A673 (cell line): ENCODE data around the gene KLHL11. TPM values are rescaled to one million over a fixed set of nuclear protein-coding genes. Genes with fewer than 3 reads are reported as not detected.
A peak's percentile ranks its signal among the peaks of the same experiment; 100 is the strongest.

Experiments used
- BruUV-seq: library from RNA; stranded (reverse); fragments of 400-500 nt; replicated peaks from 2 replicates; lab custom pipeline; 2021; lab: Mats Ljungman, UMichigan
- CTCF ChIA-PET: fragments of 300-600 bp; sonication (Branson Sonifier 250); formaldehyde crosslinking; loops from one replicate; lab custom pipeline; 2022; ENCODE audit warnings: antibody characterized with exemption; lab: Charles Lee
- POLR2A ChIA-PET: fragments of 300-600 bp; sonication (Branson Sonifier 250); formaldehyde crosslinking; loops from one replicate; lab custom pipeline; 2022; ENCODE audit warnings: antibody characterized with exemption; ENCODE audit not compliant: low non-redundant PET; lab: Charles Lee
- DNase-seq: peaks from one replicate; pipeline ENCODE4 v3.0.0-alpha.2; 2015; ENCODE audit warnings: low spot score
- H3K27ac ChIP-seq: fragments of 200-600 bp; sonication (generic); 2 replicates; pipeline ENCODE4 v1.5.1; 2016; ENCODE audit warnings: mixed run types, low read depth, mild to moderate bottlenecking, mixed read lengths, antibody characterized with exemption, low read length; ENCODE audit not compliant: poor library complexity, severe bottlenecking
- H3K27me3 ChIP-seq: fragments of 200-600 bp; sonication (generic); replicated peaks from 2 replicates; pipeline ENCODE4 v1.6.1; 2017; ENCODE audit warnings: mixed run types, low read depth, mild to moderate bottlenecking, mixed read lengths, antibody characterized with exemption, low read length; ENCODE audit not compliant: insufficient read depth, poor library complexity
- H3K36me3 ChIP-seq: fragments of 200-600 bp; sonication (generic); 2 replicates; pipeline ENCODE4 v1.6.1; 2016; ENCODE audit warnings: mixed run types, mild to moderate bottlenecking, mixed read lengths, antibody characterized with exemption, low read length; ENCODE audit not compliant: insufficient read depth, poor library complexity, severe bottlenecking
- H3K4me1 ChIP-seq: fragments of 200-600 bp; sonication (generic); 2 replicates; pipeline ENCODE4 v1.6.1; 2017; ENCODE audit warnings: mixed run types, mild to moderate bottlenecking, mixed read lengths, antibody characterized with exemption, low read length; ENCODE audit not compliant: insufficient read depth, poor library complexity, severe bottlenecking
- H3K4me3 ChIP-seq: fragments of 200-600 bp; sonication (generic); 2 replicates; pipeline ENCODE4 v1.5.1; 2016; ENCODE audit warnings: low read depth, mixed run types, mild to moderate bottlenecking, mixed read lengths, low read length; ENCODE audit not compliant: poor library complexity, severe bottlenecking
- H3K9me3 ChIP-seq: fragments of 200-600 bp; sonication (generic); 2 replicates; pipeline ENCODE4 v1.6.1; 2016; ENCODE audit warnings: mixed run types, low read depth, mild to moderate bottlenecking, mixed read lengths, antibody characterized with exemption, low read length; ENCODE audit not compliant: poor library complexity, severe bottlenecking
- EZH2 ChIP-seq: fragments of 200-600 bp; sonication (generic); IDR thresholded peaks from 2 replicates; pipeline ENCODE4 v1.6.1; 2017; ENCODE audit warnings: borderline replicate concordance, low read depth, mild to moderate bottlenecking, mixed read lengths, antibody characterized with exemption, low read length; ENCODE audit not compliant: poor library complexity, severe bottlenecking
- intact Hi-C: fragments of 100-400 bp; cut with micrococcal nuclease; formaldehyde crosslinking; loops from one replicate; pipeline ENCODE4 v1.10.0; 2022; ENCODE audit not compliant: unreplicated experiment
- total RNA-seq: library from RNA; stranded (reverse); gene quantifications from 2 replicates; pipeline ENCODE4 v1.2.3, GENCODE V29; 2021
- TF ChIP-seq, protein P1 (sequence below): fragments of 300-800, 200-600 bp; sonication (generic); conservative IDR thresholded peaks from 2 replicates; pipeline ENCODE4 v1.5.1; 2017; ENCODE audit warnings: low read depth, mild to moderate bottlenecking, antibody characterized with exemption, low read length, moderate library complexity, mixed read lengths

KLHL11 gene
- total RNA-seq, 1 experiment from 2014 or later: 12.0 TPM

- CTCF ChIA-PET: no interaction called here
- no peak for TF ChIP-seq EZH2
- TF ChIP-seq, protein P1, sequence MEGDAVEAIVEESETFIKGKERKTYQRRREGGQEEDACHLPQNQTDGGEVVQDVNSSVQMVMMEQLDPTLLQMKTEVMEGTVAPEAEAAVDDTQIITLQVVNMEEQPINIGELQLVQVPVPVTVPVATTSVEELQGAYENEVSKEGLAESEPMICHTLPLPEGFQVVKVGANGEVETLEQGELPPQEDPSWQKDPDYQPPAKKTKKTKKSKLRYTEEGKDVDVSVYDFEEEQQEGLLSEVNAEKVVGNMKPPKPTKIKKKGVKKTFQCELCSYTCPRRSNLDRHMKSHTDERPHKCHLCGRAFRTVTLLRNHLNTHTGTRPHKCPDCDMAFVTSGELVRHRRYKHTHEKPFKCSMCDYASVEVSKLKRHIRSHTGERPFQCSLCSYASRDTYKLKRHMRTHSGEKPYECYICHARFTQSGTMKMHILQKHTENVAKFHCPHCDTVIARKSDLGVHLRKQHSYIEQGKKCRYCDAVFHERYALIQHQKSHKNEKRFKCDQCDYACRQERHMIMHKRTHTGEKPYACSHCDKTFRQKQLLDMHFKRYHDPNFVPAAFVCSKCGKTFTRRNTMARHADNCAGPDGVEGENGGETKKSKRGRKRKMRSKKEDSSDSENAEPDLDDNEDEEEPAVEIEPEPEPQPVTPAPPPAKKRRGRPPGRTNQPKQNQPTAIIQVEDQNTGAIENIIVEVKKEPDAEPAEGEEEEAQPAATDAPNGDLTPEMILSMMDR: no peak
Observed at GRCh38 chr17:41895617-41896016, 30.4 kb upstream of the KLHL11 start.

GRCh38 chr17:41894791-41895331 is 29.6 kb upstream of the KLHL11 start:
- CTCF ChIA-PET: no interaction called here
- Histone ChIP-seq H3K36me3 (peaks cover 75% of the 10 kb centered on the region), H3K9me3 (no peaks in the 10 kb centered on the region), H3K27me3 (no peaks in the 10 kb centered on the region), H3K27ac (no peak overlapping the region), H3K4me1 (no peaks in the 10 kb centered on the region), H3K4me3 (no peak overlapping the region)
- intact Hi-C loops: no loop called here
- POLR2A ChIA-PET: interaction anchor here (0.7 kb wide), 1 partner anchor 207 kb away, joined by 9 read pairs; no protein-coding TSS in a partner anchor
- DNase-seq: peak; percentile 5
- TSS peak; percentile 29 for BruUV-seq
- no peak for TF ChIP-seq EZH2
- TF ChIP-seq, protein P1: no peak

More at GRCh38 chr17:41895617-41896016, 30.4 kb upstream of the KLHL11 start:
- BruUV-seq: no TSS peak
- no peak for DNase-seq
- no peak overlapping the region for H3K4me3 ChIP-seq
- no peaks in the 10 kb centered on the region for H3K4me1 ChIP-seq
- no peak overlapping the region for H3K27ac ChIP-seq
- H3K27me3 ChIP-seq: no peaks in the 10 kb centered on the region
- peaks cover 76% of the 10 kb centered on the region for H3K36me3 ChIP-seq
- intact Hi-C loops: no loop called here
- H3K9me3 ChIP-seq: no peaks in the 10 kb centered on the region
- POLR2A ChIA-PET: no interaction called here

GRCh38 chr17:41893384-41893783 is 28.2 kb upstream of the KLHL11 start:
- DNase-seq: no peak
- no TSS peak for BruUV-seq
- H3K4me1 ChIP-seq: no peaks in the 10 kb centered on the region
- H3K27me3 ChIP-seq: no peaks in the 10 kb centered on the region
- CTCF ChIA-PET: no interaction called here
- peaks cover 77% of the 10 kb centered on the region for H3K36me3 ChIP-seq
- POLR2A ChIA-PET: no interaction called here
- intact Hi-C loops: no loop called here
- H3K4me3 ChIP-seq: no peak overlapping the region
- TF ChIP-seq EZH2: no peak
- TF ChIP-seq, protein P1: no peak
- H3K9me3 ChIP-seq: no peaks in the 10 kb centered on the region
- H3K27ac ChIP-seq: no peak overlapping the region
